ENCODE data around the gene TEC. TPM values are rescaled to one million over a fixed set of nuclear protein-coding genes. Genes with fewer than 3 reads are reported as not detected.

Gene TEC
- total and polyA plus RNA-seq, 3 donors from 2014 or later = 3.5 to 10.8 (median 9.2) TPM

DNA sequence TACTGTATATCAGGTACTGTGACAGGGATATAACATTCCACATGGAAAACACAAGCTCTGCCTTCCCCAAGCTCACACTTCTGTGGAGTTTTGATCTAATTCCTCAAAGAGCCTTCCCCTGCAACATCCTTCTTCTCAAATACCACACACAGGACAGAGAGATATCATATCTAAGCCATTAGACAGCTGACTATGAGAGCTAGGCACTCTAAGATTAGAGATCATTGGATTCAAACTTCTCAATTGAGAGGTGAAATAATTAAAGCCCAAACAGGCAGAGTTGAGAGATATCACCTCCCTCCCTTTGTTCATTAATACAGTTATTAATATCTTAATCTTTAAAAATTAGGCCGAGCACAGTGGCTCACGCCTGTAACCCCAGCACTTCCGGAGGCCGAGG lies 25.0 kb downstream of the TEC start:
- H3K27ac ChIP-seq = no peak overlapping the region
- WGBS, 2 donors = 92 to 95% methylated on average over 4 of the region's 4 CpGs
- no peak overlapping the region for H3K4me3 ChIP-seq
- no peaks in the 10 kb centered on the region for H3K9me3 ChIP-seq
- TF ChIP-seq, protein P1, sequence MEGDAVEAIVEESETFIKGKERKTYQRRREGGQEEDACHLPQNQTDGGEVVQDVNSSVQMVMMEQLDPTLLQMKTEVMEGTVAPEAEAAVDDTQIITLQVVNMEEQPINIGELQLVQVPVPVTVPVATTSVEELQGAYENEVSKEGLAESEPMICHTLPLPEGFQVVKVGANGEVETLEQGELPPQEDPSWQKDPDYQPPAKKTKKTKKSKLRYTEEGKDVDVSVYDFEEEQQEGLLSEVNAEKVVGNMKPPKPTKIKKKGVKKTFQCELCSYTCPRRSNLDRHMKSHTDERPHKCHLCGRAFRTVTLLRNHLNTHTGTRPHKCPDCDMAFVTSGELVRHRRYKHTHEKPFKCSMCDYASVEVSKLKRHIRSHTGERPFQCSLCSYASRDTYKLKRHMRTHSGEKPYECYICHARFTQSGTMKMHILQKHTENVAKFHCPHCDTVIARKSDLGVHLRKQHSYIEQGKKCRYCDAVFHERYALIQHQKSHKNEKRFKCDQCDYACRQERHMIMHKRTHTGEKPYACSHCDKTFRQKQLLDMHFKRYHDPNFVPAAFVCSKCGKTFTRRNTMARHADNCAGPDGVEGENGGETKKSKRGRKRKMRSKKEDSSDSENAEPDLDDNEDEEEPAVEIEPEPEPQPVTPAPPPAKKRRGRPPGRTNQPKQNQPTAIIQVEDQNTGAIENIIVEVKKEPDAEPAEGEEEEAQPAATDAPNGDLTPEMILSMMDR (IDR thresholded peaks at IDR 0.05) = no peak
- TF ChIP-seq POLR2A (IDR thresholded peaks at IDR 0.05) = no peak
- intact Hi-C loops (cut with DNase I; ENCODE audit: low total_unique reads) = no loop called here
- H3K27me3 ChIP-seq = no peaks in the 10 kb centered on the region
- no peaks in the 10 kb centered on the region for H3K4me1 ChIP-seq
- H3K36me3 ChIP-seq (ENCODE audit: low read depth, missing control alignments) = no peaks in the 10 kb centered on the region
- no peak for DNase-seq

DNA sequence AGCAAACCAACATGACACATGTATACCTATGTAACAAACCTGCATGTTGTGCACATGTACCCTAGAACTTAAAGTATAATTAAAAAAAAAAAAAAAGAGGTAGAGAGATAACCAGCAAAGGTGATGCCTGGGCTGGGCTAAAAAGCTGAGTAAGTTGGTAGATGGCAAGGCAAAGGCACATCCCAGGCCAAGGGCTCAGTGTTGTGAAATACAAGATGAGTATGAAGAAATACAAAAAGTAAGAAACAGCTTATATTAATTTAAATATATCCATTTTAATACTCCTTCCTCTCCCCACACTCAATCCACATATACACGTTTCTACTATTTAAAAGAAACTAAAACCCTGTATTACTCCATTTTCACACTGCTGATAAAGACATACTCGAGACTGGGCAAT lies 25.8 kb downstream of the TEC start:
- intact Hi-C loops (cut with DNase I; ENCODE audit: low total_unique reads) = no loop called here
- 69 to 88% methylated on average over 2 of the region's 2 CpGs for WGBS, 2 donors
- H3K4me1 ChIP-seq = no peaks in the 10 kb centered on the region
- no peak overlapping the region for H3K4me3 ChIP-seq
- TF ChIP-seq, protein P1 (IDR thresholded peaks at IDR 0.05) = no peak
- no peak for TF ChIP-seq POLR2A (IDR thresholded peaks at IDR 0.05)
- no peak overlapping the region for H3K27ac ChIP-seq
- DNase-seq = no peak
- H3K27me3 ChIP-seq = no peaks in the 10 kb centered on the region
- H3K36me3 ChIP-seq (ENCODE audit: low read depth, missing control alignments) = no peaks in the 10 kb centered on the region
- no peaks in the 10 kb centered on the region for H3K9me3 ChIP-seq

DNA sequence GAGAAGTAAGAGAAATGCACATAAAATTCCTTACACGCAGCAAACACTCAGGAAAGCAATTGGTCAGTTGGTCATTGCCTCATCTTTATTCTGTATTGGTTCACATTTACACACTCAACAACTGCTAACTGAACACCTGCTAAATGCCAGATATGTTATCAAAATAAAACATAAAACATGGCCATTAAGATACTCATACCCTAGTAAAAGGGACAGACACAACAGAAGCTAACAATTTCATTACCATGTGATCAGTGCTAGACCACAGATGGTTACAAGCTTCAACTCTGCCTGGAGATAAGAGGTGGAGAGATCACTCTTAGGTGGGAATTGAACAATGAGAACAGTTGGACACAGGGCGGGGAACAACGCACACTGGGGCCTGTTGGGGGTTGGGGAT lies 26.2 kb downstream of the TEC start:
- 88 to 94% methylated on average over 3 of the region's 3 CpGs for WGBS, 2 donors
- H3K27me3 ChIP-seq = no peaks in the 10 kb centered on the region
- H3K27ac ChIP-seq = no peak overlapping the region
- intact Hi-C loops (cut with DNase I; ENCODE audit: low total_unique reads) = no loop called here
- H3K9me3 ChIP-seq = no peaks in the 10 kb centered on the region
- no peak for DNase-seq
- TF ChIP-seq POLR2A (IDR thresholded peaks at IDR 0.05) = no peak
- no peak overlapping the region for H3K4me3 ChIP-seq
- H3K4me1 ChIP-seq = no peaks in the 10 kb centered on the region
- no peaks in the 10 kb centered on the region for H3K36me3 ChIP-seq (ENCODE audit: low read depth, missing control alignments)

DNA sequence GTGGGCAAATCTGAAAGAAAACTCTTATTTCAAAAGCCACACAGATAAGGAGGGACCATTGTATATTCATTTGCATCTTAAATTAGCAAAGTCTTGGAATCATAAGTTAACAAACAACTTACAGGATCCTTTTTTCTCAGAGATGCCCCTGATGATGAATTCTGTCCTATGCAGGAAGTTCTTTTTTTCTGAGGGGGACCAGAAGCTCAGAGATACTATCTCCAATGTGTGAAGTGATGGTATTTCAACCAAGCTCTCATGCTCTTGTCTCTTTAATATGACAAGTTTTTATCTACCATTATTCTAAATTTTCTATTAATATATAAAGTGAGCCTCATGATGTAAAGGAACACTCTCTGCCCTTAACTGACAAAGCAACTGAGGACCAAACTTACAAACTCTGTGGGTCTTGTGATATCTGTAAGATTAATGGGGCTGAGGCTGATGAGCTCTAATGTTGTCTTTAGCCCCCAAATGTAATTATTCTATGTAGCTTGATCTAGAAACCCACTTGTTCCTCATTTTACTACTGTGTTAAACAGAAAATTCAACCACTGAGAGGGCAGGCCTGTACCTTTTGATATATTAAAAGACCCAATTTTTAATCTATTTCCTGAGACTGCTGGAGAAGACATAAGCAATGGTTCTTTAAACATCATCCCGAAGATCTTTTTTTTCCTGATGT lies 27.0 kb downstream of the TEC start:
- intact Hi-C loops (cut with DNase I; ENCODE audit: low total_unique reads) = no loop called here
- WGBS, 2 donors = 80 to 98% methylated on average over 1 of the region's 1 CpG
- Histone ChIP-seq H3K27ac (no peak overlapping the region), H3K4me3 (no peak overlapping the region), H3K9me3 (no peaks in the 10 kb centered on the region), H3K36me3 (ENCODE audit: low read depth, missing control alignments) (no peaks in the 10 kb centered on the region), H3K4me1 (no peaks in the 10 kb centered on the region), H3K27me3 (no peaks in the 10 kb centered on the region)
- TF ChIP-seq POLR2A (IDR thresholded peaks at IDR 0.05) = no peak
- TF ChIP-seq, protein P1 (IDR thresholded peaks at IDR 0.05) = no peak
- DNase-seq = no peak

DNA sequence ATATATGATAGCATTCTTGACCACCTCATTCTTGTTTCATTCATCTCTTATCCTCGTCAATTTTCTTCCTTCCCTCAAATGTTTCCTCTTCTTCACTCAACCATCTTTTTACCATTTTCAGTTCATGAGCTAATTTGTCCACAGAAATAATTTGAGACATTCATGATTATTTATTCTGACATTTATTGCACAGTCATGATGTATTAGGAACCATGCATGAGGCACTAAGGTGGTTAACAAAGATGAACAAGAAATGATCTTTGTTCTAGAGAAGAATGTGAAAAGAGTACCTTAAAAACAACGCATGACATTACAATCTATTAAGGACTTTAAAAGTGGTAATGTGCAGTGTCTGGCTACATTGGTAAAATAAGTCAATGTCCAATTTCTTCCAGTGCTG lies 27.9 kb downstream of the TEC start:
- intact Hi-C loops (cut with DNase I; ENCODE audit: low total_unique reads) = no loop called here
- no peaks in the 10 kb centered on the region for H3K36me3 ChIP-seq (ENCODE audit: low read depth, missing control alignments)
- no peak overlapping the region for H3K27ac ChIP-seq
- no peak for DNase-seq
- H3K4me1 ChIP-seq = no peaks in the 10 kb centered on the region
- TF ChIP-seq POLR2A (IDR thresholded peaks at IDR 0.05) = no peak
- no peaks in the 10 kb centered on the region for H3K27me3 ChIP-seq
- no peak overlapping the region for H3K4me3 ChIP-seq
- WGBS, 2 donors = 72 to 88% methylated on average over 2 of the region's 2 CpGs
- no peaks in the 10 kb centered on the region for H3K9me3 ChIP-seq

Data from testis (tissue), 3 donors.